PFSK-1 (cell line): ENCODE measurements around the gene IFNL2.

Experiments used
- FOXP2 ChIP-seq: optimal IDR thresholded peaks from 2 replicates; pipeline ENCODE3; 2011; ENCODE audit warnings: borderline replicate concordance, control low read depth, inconsistent platforms; ENCODE audit not compliant: insufficient read depth; ENCODE audit errors: extremely low read length, extremely low read depth
- POLR2AphosphoS5 ChIP-seq: IDR thresholded peaks from 2 replicates; pipeline ENCODE4 v1.6.1; 2012; ENCODE audit warnings: low read depth, mild to moderate bottlenecking, control low read depth, low read length, moderate library complexity
- REST ChIP-seq, 2 experiments: IDR thresholded peaks; 2 replicates each; pipeline versions ENCODE4 v1.6.1 to v1.8.0; 2011 to 2012; ENCODE audit warnings: low read depth in 2 of 2, low read length in 2 of 2, control low read depth in 1 of 2, inconsistent platforms in 1 of 2, mild to moderate bottlenecking in 1 of 2, moderate library complexity in 1 of 2; ENCODE audit not compliant: insufficient read depth in 1 of 2
- SIN3A ChIP-seq: IDR thresholded peaks from 2 replicates; pipeline ENCODE4 v1.6.1; 2012; ENCODE audit warnings: mild to moderate bottlenecking, low read length, moderate library complexity, borderline replicate concordance; ENCODE audit not compliant: insufficient read depth
- TAF1 ChIP-seq: IDR thresholded peaks from 2 replicates; pipeline ENCODE4 v1.6.1; 2012; ENCODE audit warnings: low read length, control low read depth, borderline replicate concordance; ENCODE audit not compliant: insufficient read depth

IFNL2 gene

GRCh38 chr19:39310558-39311311 is 42.5 kb downstream of the IFNL2 start:
- TF ChIP-seq REST (IDR thresholded peaks at IDR 0.05; ENCODE audit: insufficient read depth in 1 of 2, low read depth in 2 of 2, low read length in 2 of 2) (no peak), SIN3A (no peak), FOXP2 (no peak), POLR2AphosphoS5 (no peak), TAF1 (no peak)

GRCh38 chr19:39314016-39314728 is 46.0 kb downstream of the IFNL2 start:
- TF ChIP-seq SIN3A: no peak
- TF ChIP-seq FOXP2: no peak
- TF ChIP-seq TAF1: no peak
- TF ChIP-seq POLR2AphosphoS5: no peak
- no peak for TF ChIP-seq REST (IDR thresholded peaks at IDR 0.05; ENCODE audit: insufficient read depth in 1 of 2, low read depth in 2 of 2, low read length in 2 of 2)

GRCh38 chr19:39315933-39316332 is 47.7 kb downstream of the IFNL2 start:
- TF ChIP-seq POLR2AphosphoS5: no peak
- TF ChIP-seq TAF1: no peak
- no peak for TF ChIP-seq REST (IDR thresholded peaks at IDR 0.05; ENCODE audit: insufficient read depth in 1 of 2, low read depth in 2 of 2, low read length in 2 of 2)
- TF ChIP-seq FOXP2: no peak
- TF ChIP-seq SIN3A: no peak

- TF ChIP-seq TAF1 (no peak), SIN3A (no peak)
Measured at GRCh38 chr19:39316627-39317321, 48.6 kb downstream of the IFNL2 start.

GRCh38 chr19:39317476-39317875 is 49.3 kb downstream of the IFNL2 start:
- TF ChIP-seq FOXP2: no peak
- TF ChIP-seq REST (IDR thresholded peaks at IDR 0.05; ENCODE audit: insufficient read depth in 1 of 2, low read depth in 2 of 2, low read length in 2 of 2): no peak
- TF ChIP-seq SIN3A: no peak
- TF ChIP-seq TAF1: no peak
- TF ChIP-seq POLR2AphosphoS5: no peak
